ENCODE measurements around the gene DDIT3.

DNA sequence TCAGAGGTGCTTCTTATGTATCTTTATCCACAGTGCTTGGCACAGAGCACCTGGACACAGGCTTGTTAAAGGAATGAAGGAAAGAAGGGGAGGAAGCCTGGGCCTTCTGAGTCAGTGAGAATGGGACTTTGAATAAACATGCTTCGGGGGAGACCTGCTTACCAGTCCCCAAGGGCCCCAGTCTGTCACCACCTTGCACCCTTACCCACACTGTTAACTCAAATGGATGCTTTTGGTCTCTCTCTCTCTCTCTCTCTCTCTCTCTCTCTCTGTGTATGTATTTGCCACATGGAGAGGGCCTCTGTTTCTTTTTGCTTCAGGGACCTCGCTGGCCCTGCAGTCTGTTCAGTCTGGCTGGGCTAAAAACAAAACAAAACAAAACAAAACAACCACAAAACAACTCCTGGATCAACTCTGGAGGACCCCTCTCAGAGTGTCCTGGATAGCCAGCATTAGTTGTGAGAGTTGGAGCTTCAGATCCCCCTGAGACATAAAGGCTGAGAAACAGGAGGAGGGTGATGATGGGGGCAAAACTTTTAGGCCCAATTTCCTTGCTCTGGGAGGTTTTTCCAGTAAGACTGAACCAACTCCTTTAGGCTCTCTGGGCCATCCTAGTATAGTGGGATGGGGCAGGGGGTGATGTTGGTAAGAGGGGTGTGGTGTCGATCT is 31.5 kb upstream of the DDIT3 start:
- TF ChIP-seq, protein P1, sequence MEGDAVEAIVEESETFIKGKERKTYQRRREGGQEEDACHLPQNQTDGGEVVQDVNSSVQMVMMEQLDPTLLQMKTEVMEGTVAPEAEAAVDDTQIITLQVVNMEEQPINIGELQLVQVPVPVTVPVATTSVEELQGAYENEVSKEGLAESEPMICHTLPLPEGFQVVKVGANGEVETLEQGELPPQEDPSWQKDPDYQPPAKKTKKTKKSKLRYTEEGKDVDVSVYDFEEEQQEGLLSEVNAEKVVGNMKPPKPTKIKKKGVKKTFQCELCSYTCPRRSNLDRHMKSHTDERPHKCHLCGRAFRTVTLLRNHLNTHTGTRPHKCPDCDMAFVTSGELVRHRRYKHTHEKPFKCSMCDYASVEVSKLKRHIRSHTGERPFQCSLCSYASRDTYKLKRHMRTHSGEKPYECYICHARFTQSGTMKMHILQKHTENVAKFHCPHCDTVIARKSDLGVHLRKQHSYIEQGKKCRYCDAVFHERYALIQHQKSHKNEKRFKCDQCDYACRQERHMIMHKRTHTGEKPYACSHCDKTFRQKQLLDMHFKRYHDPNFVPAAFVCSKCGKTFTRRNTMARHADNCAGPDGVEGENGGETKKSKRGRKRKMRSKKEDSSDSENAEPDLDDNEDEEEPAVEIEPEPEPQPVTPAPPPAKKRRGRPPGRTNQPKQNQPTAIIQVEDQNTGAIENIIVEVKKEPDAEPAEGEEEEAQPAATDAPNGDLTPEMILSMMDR (conservative IDR thresholded peaks at IDR 0.05; ENCODE audit: low read length), result no peak
- no peak for TF ChIP-seq EZH2phosphoT487 (IDR thresholded peaks at IDR 0.05; ENCODE audit: borderline replicate concordance, low read depth, low read length)
